Stimulated activated CD4-positive, alpha-beta T cell treated with anti-CD3 and anti-CD28 coated beads, Interleukin-2, amount 100 ng/mL, for 48 hours (primary cell): ENCODE measurements around the gene MRPL49.
"Not testable (repeated sequence)": the region's sequence is repeated elsewhere in the genome, so short reads cannot be mapped to it uniquely, and the experiment has no call there.

ENCODE experiments used
- DNase-seq, 2 donors: peaks; one replicate each; pipeline ENCODE4 v3.0.0-alpha.2; 2020

MRPL49 gene

GRCh38 chr11:65118891-65119669, 3.0 kb upstream of the MRPL49 start:
- not testable (repeated sequence) for DNase-seq

- DNase-seq, result no peak
These were observed 2.5 kb upstream of the MRPL49 start for GRCh38 chr11:65119670-65119995.

GRCh38 chr11:65120831-65121230, 1.3 kb upstream of the MRPL49 start:
- DNase-seq, result no peak

- DNase-seq, result no peak
These were observed 665 bp upstream of the MRPL49 start for GRCh38 chr11:65121447-65121864.

- DNase-seq, result no peak
These were observed 2.5 kb downstream of the MRPL49 start for GRCh38 chr11:65124480-65125196.

- DNase-seq, result no peak
These were observed 3.3 kb downstream of the MRPL49 start for GRCh38 chr11:65125197-65126056.

DNA sequence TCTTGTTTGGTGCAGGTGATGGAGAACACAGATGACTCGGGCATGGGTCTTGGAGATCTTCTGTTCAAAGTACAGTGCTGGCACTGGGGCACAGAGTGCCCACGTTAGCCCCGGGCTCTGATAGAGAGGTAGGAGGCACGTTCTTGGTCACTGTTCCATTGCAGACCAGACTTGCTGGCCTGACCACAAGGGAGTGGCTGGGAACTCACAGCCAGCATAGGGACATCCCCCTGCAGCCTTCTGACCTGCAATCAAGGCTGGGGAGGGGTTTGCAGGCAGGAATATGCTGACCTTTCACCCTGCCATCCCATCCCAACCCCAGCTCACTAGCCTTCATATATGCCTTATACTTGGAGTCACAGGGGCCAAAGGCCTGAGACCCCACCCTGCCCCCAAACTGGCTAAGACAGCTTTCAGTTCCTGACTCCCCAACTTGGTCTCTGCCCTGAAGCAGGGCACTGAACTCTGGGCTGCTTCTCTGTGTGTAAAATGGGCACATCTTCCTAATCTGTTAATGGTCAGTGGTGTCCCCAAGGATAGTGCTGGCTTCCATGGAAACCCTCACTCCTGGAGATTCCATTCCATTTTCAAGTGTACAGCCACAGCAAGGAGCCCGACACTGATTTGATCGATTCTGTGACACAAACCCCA, 4.6 kb downstream of the MRPL49 start:
- no peak for DNase-seq

DNA sequence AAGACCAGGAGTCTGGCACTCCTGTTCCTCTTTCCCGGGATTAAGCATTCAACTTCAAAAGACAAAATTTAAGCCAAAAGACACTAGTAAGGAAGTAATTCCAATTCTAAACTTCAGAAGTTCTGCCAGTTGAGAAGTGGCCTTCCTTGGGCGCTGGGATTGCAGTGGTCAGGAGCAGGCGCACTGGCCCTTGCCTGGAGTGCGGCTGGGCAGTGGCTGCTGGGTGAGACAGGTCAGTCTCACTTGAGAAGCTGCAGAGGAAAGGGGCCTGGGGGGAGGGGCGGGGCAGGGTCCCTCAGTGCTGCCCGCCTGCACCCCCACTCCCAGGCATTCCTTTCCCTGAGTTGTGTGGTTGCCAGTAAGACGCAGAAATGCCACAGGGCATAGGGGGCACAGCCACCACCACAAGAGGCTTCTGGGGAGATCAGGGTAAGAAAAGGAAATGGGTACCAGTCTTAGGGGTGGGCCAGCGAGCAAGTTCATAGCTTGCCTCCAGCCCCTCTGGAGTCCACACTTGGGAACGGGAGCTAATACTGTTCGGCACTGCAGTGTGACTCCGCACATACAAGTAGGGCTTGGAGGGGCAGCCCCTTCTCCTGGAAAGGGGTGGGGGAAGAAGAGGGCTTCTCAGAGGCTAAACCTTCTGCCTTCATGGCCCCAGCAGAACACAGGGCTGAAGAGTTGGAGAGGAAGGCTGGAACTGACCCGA, 5.5 kb downstream of the MRPL49 start:
- DNase-seq, result no peak

GRCh38 chr11:65128182-65129145, 6.3 kb downstream of the MRPL49 start:
- no peak for DNase-seq

DNA sequence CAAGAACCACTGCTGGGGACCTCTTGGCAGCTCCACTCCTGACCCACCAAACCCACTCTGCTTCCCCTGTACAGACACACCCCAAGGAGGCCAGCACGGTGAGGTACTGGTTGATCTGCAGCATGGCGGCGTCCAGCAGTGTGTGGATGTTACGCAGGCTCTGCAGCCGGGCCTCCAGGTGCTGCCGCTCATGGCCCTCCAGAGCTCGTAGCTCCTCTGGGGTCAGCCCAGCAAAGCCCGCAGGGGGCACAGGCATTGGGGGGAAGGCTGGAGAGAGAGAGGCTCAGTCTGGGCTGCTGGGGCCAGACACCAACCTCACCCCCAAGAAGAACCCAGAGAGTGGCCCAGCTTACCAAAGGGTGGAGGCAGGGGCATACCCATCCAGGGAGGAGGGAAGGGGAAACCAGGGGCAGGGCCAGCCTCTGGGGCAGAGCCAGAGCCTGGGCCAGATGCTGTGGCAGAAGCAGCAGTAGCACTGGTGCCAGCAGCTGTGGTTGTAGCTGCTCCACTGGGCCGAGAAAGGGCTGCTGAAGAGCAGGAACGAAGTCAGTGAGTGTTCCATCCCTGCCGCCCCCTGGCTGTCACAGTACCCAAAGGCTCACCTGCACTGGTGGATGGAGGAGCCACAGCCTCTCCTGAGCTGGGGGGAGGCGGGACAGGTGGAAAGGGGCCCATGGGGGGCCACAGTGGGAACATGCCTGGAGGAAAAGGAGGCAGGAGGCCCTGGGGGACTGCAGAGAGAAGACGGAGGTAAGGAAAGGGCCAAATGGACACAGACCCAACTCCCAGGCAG, 7.7 kb downstream of the MRPL49 start:
- no peak for DNase-seq

- DNase-seq, result no peak
These were observed 8.7 kb downstream of the MRPL49 start for GRCh38 chr11:65130631-65131416.

GRCh38 chr11:65131417-65131776, 9.3 kb downstream of the MRPL49 start:
- no peak for DNase-seq

- DNase-seq, result no peak
These were observed 9.7 kb downstream of the MRPL49 start for GRCh38 chr11:65131895-65132237.

DNA sequence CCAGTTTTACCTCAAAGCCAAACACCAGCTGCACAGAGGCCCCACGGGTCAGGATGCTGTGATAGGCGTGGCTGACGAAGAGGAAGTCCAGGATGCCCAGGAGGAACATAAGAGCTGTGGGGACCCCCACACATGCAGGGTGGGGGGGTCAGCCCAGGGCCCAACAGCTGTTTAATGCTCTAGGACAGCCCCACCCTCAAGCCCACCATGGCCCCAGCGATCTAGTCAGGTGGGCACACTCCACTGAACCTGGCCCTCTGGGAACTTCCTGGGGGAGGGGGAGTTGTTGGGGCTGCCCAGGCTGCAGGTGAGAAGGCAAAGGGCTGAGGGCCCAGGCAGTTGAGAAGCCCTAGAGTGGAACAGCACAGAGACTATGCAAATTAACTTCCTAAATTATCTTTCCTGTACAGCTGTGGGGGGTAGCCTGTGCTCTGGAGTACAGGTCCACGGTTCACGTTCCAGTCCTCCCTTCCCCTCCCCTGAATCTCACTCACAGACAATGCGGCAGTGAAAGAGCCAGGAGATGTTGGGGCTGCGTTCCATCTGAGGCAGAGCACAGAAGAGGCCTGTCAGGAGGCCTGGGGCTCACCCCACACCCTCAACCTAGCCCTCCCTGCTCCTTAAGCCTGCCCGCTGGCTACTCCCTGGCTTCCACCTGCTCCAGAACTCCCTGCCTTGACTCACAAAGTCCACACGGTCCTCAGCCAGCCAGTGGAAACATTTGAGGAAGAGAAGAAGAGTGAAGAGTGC, 10.3 kb downstream of the MRPL49 start:
- DNase-seq, result no peak

DNA sequence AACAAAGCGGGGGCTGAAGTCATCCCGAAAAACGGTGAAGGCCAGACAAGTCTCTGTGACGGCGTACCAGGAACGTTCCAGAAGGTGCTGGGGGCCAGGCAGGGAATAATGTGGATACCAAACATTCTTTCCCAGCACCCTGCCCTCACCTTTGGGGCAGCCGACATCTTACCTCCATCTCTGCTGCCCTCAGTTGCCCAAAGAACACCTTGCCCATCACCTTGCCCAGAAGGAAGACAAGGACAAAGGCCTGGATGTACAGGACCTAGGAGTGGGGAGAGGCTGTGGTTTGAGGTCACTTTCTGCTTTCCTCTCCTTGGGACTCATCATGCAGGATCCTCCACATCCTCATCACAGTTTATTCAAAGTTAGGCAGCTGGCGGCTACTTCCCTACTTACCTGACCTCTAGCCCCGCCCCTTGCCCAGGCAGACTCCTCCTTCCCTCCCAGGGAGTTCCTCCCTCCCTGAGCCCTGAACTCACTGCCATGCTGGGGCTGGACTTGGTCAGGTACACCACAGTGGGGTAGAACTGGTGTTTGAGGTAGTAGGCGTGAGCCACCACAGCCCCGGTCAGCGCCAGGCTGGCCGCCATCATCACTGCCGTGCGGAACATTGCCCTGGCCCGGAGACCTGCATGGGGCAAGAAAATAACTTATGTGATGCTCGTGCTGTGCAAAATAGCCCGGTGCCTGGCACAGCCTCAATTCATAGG, 11.0 kb downstream of the MRPL49 start:
- no peak for DNase-seq

GRCh38 chr11:65133724-65134123, 11.6 kb downstream of the MRPL49 start:
- no peak for DNase-seq

DNA sequence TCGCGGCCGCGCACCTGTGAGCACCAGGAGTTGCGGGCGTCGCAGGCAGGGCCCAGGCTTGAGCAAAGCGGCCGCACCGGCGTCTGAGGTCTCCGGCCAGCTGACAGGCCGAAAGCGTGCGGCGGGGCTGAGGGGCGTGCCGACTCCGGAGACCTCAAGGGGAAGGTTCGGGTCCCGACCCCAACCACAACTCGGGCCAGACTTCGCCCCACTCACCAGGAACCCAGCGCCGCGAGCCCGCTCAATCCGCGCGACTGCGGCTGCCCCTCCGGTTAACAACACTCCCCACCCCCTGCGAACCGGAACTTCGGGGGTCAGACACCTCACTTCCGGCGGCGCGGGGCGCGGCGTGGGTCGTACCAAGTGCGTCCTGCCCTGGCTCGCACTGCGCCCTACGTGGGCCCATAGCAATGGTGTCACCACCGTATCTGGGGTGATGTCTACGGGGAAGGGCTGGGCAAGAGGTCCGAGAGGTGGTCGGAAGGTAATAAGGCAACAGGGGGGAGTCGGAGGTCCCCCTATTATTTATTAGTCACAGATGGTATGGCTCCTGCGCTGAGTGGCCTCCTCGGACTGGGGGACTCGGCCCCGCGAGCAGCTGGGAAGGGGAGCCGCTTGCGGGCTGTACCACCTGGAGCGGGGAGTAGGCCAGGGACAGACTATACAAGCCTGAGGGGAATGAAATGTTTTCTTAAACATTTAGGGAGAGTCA, 12.3 kb downstream of the MRPL49 start, which contains the start of gene SYVN1:
Gene SYVN1, minus strand, starts transcription at position 280 of the 712 bp plus-strand sequence. CDS start 918 bp downstream, outside the sequence.
- DNase-seq, result peak; percentile 86 to 89
